ENCODE data around the gene SEH1L. TPM values are rescaled to one million over a fixed set of nuclear protein-coding genes. Genes with fewer than 3 reads are reported as not detected.

The SEH1L gene
- polyA plus RNA-seq, 1 donor from 2014 or later: 11.5 TPM

DNA sequence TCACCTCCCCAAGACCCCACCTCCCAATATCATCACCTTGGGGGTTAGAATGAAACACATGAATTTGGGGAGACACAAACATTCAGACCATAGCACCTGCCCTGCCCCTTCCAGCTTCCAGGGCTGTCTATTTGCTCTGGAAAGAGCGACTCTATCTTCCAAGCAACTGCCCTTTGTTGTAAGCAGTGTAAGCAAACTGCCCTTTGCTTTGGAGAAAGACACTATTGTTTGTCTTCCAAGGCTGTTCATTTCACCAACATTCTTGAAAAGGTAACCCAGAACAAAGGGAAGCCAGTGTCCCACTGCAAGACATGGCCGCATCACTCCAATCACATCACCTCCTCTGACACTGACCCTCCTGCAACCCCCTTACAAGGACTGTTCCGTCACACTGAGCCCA, 16.9 kb upstream of the SEH1L start:
- Histone ChIP-seq H3F3A (ENCODE audit: insufficient read depth, low read length, poor library complexity, severe bottlenecking) (no peaks in the 10 kb centered on the region), H3K79me2 (replicated peaks; ENCODE audit: insufficient read depth, low read length) (no peaks in the 10 kb centered on the region), H3K9ac (ENCODE audit: low read length) (no peak overlapping the region), H4K20me1 (ENCODE audit: insufficient read depth) (no peaks in the 10 kb centered on the region), H3K9me2 (ENCODE audit: insufficient read depth, low read length) (no peaks in the 10 kb centered on the region), H3K36me3 (ENCODE audit: insufficient read depth, low read length) (no peaks in the 10 kb centered on the region), H3K27me3 (ENCODE audit: insufficient read depth, low read depth, low read length) (no peaks in the 10 kb centered on the region), H3K27ac (ENCODE audit: low read length) (no peak overlapping the region), H3K4me2 (ENCODE audit: low read length) (no peak overlapping the region), H3K9me3 (ENCODE audit: low read length) (no peaks in the 10 kb centered on the region), H2AFZ (ENCODE audit: low read depth, low read length) (no peak overlapping the region), H3K4me3 (ENCODE audit: low read length) (no peak overlapping the region)
- TF ChIP-seq MXI1 (conservative IDR thresholded peaks at IDR 0.05; ENCODE audit: poor library complexity, severe bottlenecking) (no peak), SMC3 (conservative IDR thresholded peaks at IDR 0.05; ENCODE audit: poor library complexity) (no peak), TAF1 (IDR thresholded peaks at IDR 0.05; ENCODE audit: low read depth) (no peak), POLR2AphosphoS5 (IDR thresholded peaks at IDR 0.05) (no peak), EZH2 (IDR thresholded peaks at IDR 0.05; ENCODE audit: borderline replicate concordance, insufficient read depth, low read length, poor library complexity, severe bottlenecking) (no peak), RAD21 (conservative IDR thresholded peaks at IDR 0.05) (no peak), EP300 (conservative IDR thresholded peaks at IDR 0.05; ENCODE audit: poor library complexity, severe bottlenecking) (no peak)
- TF ChIP-seq, protein P1, sequence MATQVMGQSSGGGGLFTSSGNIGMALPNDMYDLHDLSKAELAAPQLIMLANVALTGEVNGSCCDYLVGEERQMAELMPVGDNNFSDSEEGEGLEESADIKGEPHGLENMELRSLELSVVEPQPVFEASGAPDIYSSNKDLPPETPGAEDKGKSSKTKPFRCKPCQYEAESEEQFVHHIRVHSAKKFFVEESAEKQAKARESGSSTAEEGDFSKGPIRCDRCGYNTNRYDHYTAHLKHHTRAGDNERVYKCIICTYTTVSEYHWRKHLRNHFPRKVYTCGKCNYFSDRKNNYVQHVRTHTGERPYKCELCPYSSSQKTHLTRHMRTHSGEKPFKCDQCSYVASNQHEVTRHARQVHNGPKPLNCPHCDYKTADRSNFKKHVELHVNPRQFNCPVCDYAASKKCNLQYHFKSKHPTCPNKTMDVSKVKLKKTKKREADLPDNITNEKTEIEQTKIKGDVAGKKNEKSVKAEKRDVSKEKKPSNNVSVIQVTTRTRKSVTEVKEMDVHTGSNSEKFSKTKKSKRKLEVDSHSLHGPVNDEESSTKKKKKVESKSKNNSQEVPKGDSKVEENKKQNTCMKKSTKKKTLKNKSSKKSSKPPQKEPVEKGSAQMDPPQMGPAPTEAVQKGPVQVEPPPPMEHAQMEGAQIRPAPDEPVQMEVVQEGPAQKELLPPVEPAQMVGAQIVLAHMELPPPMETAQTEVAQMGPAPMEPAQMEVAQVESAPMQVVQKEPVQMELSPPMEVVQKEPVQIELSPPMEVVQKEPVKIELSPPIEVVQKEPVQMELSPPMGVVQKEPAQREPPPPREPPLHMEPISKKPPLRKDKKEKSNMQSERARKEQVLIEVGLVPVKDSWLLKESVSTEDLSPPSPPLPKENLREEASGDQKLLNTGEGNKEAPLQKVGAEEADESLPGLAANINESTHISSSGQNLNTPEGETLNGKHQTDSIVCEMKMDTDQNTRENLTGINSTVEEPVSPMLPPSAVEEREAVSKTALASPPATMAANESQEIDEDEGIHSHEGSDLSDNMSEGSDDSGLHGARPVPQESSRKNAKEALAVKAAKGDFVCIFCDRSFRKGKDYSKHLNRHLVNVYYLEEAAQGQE (IDR thresholded peaks at IDR 0.05; ENCODE audit: borderline replicate concordance): no peak
- TF ChIP-seq, protein P2, sequence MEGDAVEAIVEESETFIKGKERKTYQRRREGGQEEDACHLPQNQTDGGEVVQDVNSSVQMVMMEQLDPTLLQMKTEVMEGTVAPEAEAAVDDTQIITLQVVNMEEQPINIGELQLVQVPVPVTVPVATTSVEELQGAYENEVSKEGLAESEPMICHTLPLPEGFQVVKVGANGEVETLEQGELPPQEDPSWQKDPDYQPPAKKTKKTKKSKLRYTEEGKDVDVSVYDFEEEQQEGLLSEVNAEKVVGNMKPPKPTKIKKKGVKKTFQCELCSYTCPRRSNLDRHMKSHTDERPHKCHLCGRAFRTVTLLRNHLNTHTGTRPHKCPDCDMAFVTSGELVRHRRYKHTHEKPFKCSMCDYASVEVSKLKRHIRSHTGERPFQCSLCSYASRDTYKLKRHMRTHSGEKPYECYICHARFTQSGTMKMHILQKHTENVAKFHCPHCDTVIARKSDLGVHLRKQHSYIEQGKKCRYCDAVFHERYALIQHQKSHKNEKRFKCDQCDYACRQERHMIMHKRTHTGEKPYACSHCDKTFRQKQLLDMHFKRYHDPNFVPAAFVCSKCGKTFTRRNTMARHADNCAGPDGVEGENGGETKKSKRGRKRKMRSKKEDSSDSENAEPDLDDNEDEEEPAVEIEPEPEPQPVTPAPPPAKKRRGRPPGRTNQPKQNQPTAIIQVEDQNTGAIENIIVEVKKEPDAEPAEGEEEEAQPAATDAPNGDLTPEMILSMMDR (IDR thresholded peaks at IDR 0.05; ENCODE audit: poor library complexity, severe bottlenecking): no peak

DNA sequence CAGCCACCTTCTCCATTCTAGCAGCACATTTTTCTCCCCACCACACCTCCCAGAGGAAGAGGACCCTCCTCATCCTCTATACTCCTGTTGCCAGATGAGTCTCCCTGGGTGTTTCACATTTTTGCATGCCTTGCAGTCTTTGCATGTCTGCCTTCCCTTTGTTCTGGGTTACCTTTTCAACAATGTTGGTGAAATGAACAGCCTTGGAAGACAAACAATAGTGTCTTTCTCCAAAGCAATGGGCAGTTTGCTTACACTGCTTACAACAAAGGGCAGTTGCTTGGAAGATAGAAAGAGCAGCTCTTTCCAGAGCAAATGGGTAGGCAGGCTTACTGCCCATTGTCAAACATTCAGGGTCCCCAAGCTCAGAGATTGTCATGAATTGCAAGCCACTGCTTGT, 14.5 kb upstream of the SEH1L start:
- Histone ChIP-seq H3K4me2 (ENCODE audit: low read length) (no peak overlapping the region), H3K27me3 (ENCODE audit: insufficient read depth, low read depth, low read length) (no peaks in the 10 kb centered on the region), H3K9me2 (ENCODE audit: insufficient read depth, low read length) (no peaks in the 10 kb centered on the region), H3K79me2 (replicated peaks; ENCODE audit: insufficient read depth, low read length) (no peaks in the 10 kb centered on the region), H3K4me3 (ENCODE audit: low read length) (no peak overlapping the region), H3F3A (ENCODE audit: insufficient read depth, low read length, poor library complexity, severe bottlenecking) (no peaks in the 10 kb centered on the region), H3K36me3 (ENCODE audit: insufficient read depth, low read length) (no peaks in the 10 kb centered on the region), H3K9me3 (ENCODE audit: low read length) (no peaks in the 10 kb centered on the region), H2AFZ (ENCODE audit: low read depth, low read length) (no peak overlapping the region), H3K27ac (ENCODE audit: low read length) (no peak overlapping the region), H4K20me1 (ENCODE audit: insufficient read depth) (no peaks in the 10 kb centered on the region), H3K9ac (ENCODE audit: low read length) (no peak overlapping the region)
- TF ChIP-seq MXI1 (conservative IDR thresholded peaks at IDR 0.05; ENCODE audit: poor library complexity, severe bottlenecking) (no peak), POLR2AphosphoS5 (IDR thresholded peaks at IDR 0.05) (no peak), EZH2 (IDR thresholded peaks at IDR 0.05; ENCODE audit: borderline replicate concordance, insufficient read depth, low read length, poor library complexity, severe bottlenecking) (no peak)
- TF ChIP-seq, protein P2 (IDR thresholded peaks at IDR 0.05; ENCODE audit: poor library complexity, severe bottlenecking): no peak

All from neural cell (in vitro differentiated cells).